ENCODE results near the gene MXD1.

The MXD1 gene

GRCh38 chr2:69935011-69935410 is 20.1 kb downstream of the MXD1 start (continued):
- TF ChIP-seq ZNF549 (tag by site-specific recombination; IDR thresholded peaks at IDR 0.05) = no peak
- no peak for TF ChIP-seq ZNF174 (tag by site-specific recombination; IDR thresholded peaks at IDR 0.05)
- no peak for TF ChIP-seq ZNF221 (tag by site-specific recombination; IDR thresholded peaks at IDR 0.05; ENCODE audit: borderline replicate concordance)
- TF ChIP-seq ZNF169 (tag by site-specific recombination; IDR thresholded peaks at IDR 0.05) = no peak
- TF ChIP-seq ZBTB21 (tag by site-specific recombination; IDR thresholded peaks at IDR 0.05) = no peak

GRCh38 chr2:69936906-69937305 is 22.0 kb downstream of the MXD1 start:
- ChIA-PET POLR2A (no interaction called here), CTCF (no interaction called here)
- peaks cover 8 to 49% of the 10 kb centered on the region in 2 experiments; a peak in 2 of 3 replicates for H3K36me3 ChIP-seq (ENCODE audit: control insufficient read depth in 2 of 2, insufficient read depth in 1 of 2, low read length in 2 of 2)
- no peak overlapping the region for H3K27ac ChIP-seq (ENCODE audit: extremely low read depth, low read depth, low read length)
- H3K4me1 ChIP-seq (ENCODE audit: control insufficient read depth, insufficient read depth, low read length) = no peaks in the 10 kb centered on the region; the same call in 1 of the 2 replicates
- TF ChIP-seq ZNF792 (tag by site-specific recombination; IDR thresholded peaks at IDR 0.05) = no peak
- TF ChIP-seq ZSCAN30 (tag by site-specific recombination; IDR thresholded peaks at IDR 0.05) = no peak
- TF ChIP-seq ZNF266 (tag by site-specific recombination; IDR thresholded peaks at IDR 0.05; ENCODE audit: low read depth) = no peak
- TF ChIP-seq ZNF488 (tag by site-specific recombination; IDR thresholded peaks at IDR 0.05) = no peak
- TF ChIP-seq ZNF544 (tag by site-specific recombination; IDR thresholded peaks at IDR 0.05) = no peak
- TF ChIP-seq ZNF701 (tag by site-specific recombination; IDR thresholded peaks at IDR 0.05) = no peak
- TF ChIP-seq ZNF350 (tag by site-specific recombination; IDR thresholded peaks at IDR 0.05) = no peak
- TF ChIP-seq ZNF585B (tag by site-specific recombination; IDR thresholded peaks at IDR 0.05) = no peak
- no peak for TF ChIP-seq ZEB2 (tag by site-specific recombination; IDR thresholded peaks at IDR 0.05)
- TF ChIP-seq SCRT1 (tag by site-specific recombination; IDR thresholded peaks at IDR 0.05; ENCODE audit: borderline replicate concordance) = no peak
- no peak for TF ChIP-seq OSR2 (tag by site-specific recombination; IDR thresholded peaks at IDR 0.05)
- no peak for TF ChIP-seq ZFP69B (tag by site-specific recombination; IDR thresholded peaks at IDR 0.05)
- no peak for TF ChIP-seq ELK4 (IDR thresholded peaks at IDR 0.05; ENCODE audit: borderline replicate concordance, low read depth, low read length)
- TF ChIP-seq ZBTB49 (tag by site-specific recombination; IDR thresholded peaks at IDR 0.05; ENCODE audit: low read depth) = no peak
- no peak for TF ChIP-seq TSHZ1 (tag by site-specific recombination; IDR thresholded peaks at IDR 0.05; ENCODE audit: borderline replicate concordance)
- TF ChIP-seq ZNF623 (tag by site-specific recombination; IDR thresholded peaks at IDR 0.05) = no peak
- TF ChIP-seq ZNF621 (tag by site-specific recombination; IDR thresholded peaks at IDR 0.05) = no peak
- H3K4me3 ChIP-seq (ENCODE audit: low read depth, low read length) = no peak overlapping the region
- H3K9me3 ChIP-seq (ENCODE audit: control insufficient read depth, insufficient read depth, low read depth, low read length) = no peaks in the 10 kb centered on the region
